Stimulated activated CD8-positive, alpha-beta memory T cell treated with anti-CD3 and anti-CD28 coated beads, Interleukin-15, amount 100 ng/mL, for 24 hours (primary cell): Measurements from ENCODE around the gene RPH3AL.

ENCODE experiments used
- DNase-seq: peaks from one replicate; pipeline ENCODE4 v3.0.0-alpha.2; 2020; ENCODE audit warnings: low read depth

RPH3AL gene

GRCh38 chr17:336110-337021, 16.2 kb downstream of the RPH3AL start:
- no peak for DNase-seq

- no peak for DNase-seq
These were observed 16.9 kb downstream of the RPH3AL start for GRCh38 chr17:335691-336090.

- DNase-seq: no peak
These were observed 17.6 kb downstream of the RPH3AL start for GRCh38 chr17:334974-335481.

GRCh38 chr17:333626-334396, 18.8 kb downstream of the RPH3AL start:
- no peak for DNase-seq

GRCh38 chr17:332558-333322, 19.9 kb downstream of the RPH3AL start:
- DNase-seq: no peak

- no peak for DNase-seq
These were observed 20.6 kb downstream of the RPH3AL start for GRCh38 chr17:332023-332422.

GRCh38 chr17:330993-331701, 21.5 kb downstream of the RPH3AL start:
- no peak for DNase-seq

- DNase-seq: no peak
These were observed 22.7 kb downstream of the RPH3AL start for GRCh38 chr17:329784-330420.

- no peak for DNase-seq
These were observed 24.6 kb downstream of the RPH3AL start for GRCh38 chr17:327971-328370.

- DNase-seq: no peak
These were observed 25.3 kb downstream of the RPH3AL start for GRCh38 chr17:327296-327695.

GRCh38 chr17:326010-326621, 26.5 kb downstream of the RPH3AL start:
- DNase-seq: no peak

- no peak for DNase-seq
These were observed 27.2 kb downstream of the RPH3AL start for GRCh38 chr17:325270-326009.

GRCh38 chr17:323721-324571, 28.7 kb downstream of the RPH3AL start:
- no peak for DNase-seq

- DNase-seq: no peak
These were observed 29.4 kb downstream of the RPH3AL start for GRCh38 chr17:323181-323580.

GRCh38 chr17:322006-322780, 30.4 kb downstream of the RPH3AL start:
- DNase-seq: no peak

- no peak for DNase-seq
These were observed 31.1 kb downstream of the RPH3AL start for GRCh38 chr17:321386-321941.

- no peak for DNase-seq
These were observed 31.7 kb downstream of the RPH3AL start for GRCh38 chr17:320809-321385.
